ENCODE results near the gene HHAT. TPM values are rescaled to one million over a fixed set of nuclear protein-coding genes. Genes with fewer than 3 reads are reported as not detected.

The HHAT gene
- polyA plus RNA-seq, 2 of the 4 experiments (the other 2 are of a cell fraction), result 3.8 to 4.5 TPM

GRCh38 chr1:210605099-210605498 lies 276.4 kb downstream of the HHAT start (continued):
- TF ChIP-seq ZNF302 (CRISPR knock-in tag; IDR thresholded peaks at IDR 0.05), result no peak
- TF ChIP-seq HEYL (CRISPR knock-in tag; IDR thresholded peaks at IDR 0.05), result no peak

DNA sequence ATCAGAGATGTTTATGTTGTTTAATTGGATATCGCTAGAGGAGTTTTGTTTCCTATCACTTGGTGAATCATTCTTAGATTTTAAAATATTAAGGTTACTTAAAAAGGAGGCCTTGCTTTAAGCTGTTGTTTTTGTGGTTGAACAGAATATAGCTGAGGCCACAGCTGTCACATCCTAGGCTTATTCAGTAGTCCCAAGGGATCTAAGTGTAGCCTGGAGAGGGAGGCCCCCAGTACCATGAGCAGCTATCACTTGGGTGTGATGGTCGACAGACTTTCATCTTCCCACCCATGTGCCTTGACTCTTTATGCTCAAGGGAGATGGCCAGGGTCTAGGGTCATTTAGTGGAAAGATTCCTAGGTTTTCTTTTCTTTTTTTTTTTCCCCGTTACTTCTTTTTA lies 278.7 kb downstream of the HHAT start:
- Histone ChIP-seq H3K27ac (no peak overlapping the region), H3K4me2 (no peak overlapping the region), H3K4me3 (no peak overlapping the region), H3K9me3 (0 out of 3 replicates have a peak, but pooled peaks cover 9% of the 10 kb centered on the region), H3K4me1 (no peaks in the 10 kb centered on the region)
- no peak for ATAC-seq
- POLR2A ChIA-PET, result no interaction called here
- no peak for DNase-seq (ENCODE audit: low read depth in 1 of 2, low spot score in 1 of 2)
- 77% methylated on average over 3 of the region's 3 CpGs for WGBS (ENCODE audit: missing lambda C conversion rate)
- TF ChIP-seq ESRRA (IDR thresholded peaks at IDR 0.05; ENCODE audit: borderline replicate concordance, low read length), result no peak
- TF ChIP-seq, protein P1, sequence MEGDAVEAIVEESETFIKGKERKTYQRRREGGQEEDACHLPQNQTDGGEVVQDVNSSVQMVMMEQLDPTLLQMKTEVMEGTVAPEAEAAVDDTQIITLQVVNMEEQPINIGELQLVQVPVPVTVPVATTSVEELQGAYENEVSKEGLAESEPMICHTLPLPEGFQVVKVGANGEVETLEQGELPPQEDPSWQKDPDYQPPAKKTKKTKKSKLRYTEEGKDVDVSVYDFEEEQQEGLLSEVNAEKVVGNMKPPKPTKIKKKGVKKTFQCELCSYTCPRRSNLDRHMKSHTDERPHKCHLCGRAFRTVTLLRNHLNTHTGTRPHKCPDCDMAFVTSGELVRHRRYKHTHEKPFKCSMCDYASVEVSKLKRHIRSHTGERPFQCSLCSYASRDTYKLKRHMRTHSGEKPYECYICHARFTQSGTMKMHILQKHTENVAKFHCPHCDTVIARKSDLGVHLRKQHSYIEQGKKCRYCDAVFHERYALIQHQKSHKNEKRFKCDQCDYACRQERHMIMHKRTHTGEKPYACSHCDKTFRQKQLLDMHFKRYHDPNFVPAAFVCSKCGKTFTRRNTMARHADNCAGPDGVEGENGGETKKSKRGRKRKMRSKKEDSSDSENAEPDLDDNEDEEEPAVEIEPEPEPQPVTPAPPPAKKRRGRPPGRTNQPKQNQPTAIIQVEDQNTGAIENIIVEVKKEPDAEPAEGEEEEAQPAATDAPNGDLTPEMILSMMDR (IDR thresholded peaks at IDR 0.05), result no peak
- TF ChIP-seq TP53 (CRISPR knock-in tag; IDR thresholded peaks at IDR 0.05), result no peak
- TF ChIP-seq HDAC2 (IDR thresholded peaks at IDR 0.05), result no peak
- TF ChIP-seq EP300 (IDR thresholded peaks at IDR 0.05), result no peak
- no peak for TF ChIP-seq ATOH8 (CRISPR knock-in tag; IDR thresholded peaks at IDR 0.05; ENCODE audit: low read depth)
- no peak for TF ChIP-seq CBX8 (IDR thresholded peaks at IDR 0.05)
- no peak for TF ChIP-seq CHD4 (IDR thresholded peaks at IDR 0.05; ENCODE audit: borderline replicate concordance)
- TF ChIP-seq POLR2AphosphoS2 (conservative IDR thresholded peaks at IDR 0.05; ENCODE audit: low read length), result no peak
- no peak for TF ChIP-seq NR3C1 (IDR thresholded peaks at IDR 0.05)
- no peak for TF ChIP-seq SMC3 (IDR thresholded peaks at IDR 0.05)
- TF ChIP-seq CEBPB (IDR thresholded peaks at IDR 0.05), result no peak
- TF ChIP-seq JUNB (IDR thresholded peaks at IDR 0.05), result no peak
- TF ChIP-seq NPAS2 (CRISPR knock-in tag; IDR thresholded peaks at IDR 0.05; ENCODE audit: borderline replicate concordance), result no peak
- no peak for TF ChIP-seq HOXB13 (CRISPR knock-in tag; IDR thresholded peaks at IDR 0.05; ENCODE audit: low read depth)
- no peak for TF ChIP-seq MAZ (IDR thresholded peaks at IDR 0.05; ENCODE audit: borderline replicate concordance, low read depth, low read length)
- TF ChIP-seq CHD2 (IDR thresholded peaks at IDR 0.05; ENCODE audit: low read length, partially characterized antibody), result no peak
- CTCF ChIA-PET, result no interaction called here
- FAIRE-seq, result no peak

- no peak for DNase-seq (ENCODE audit: low read depth in 1 of 2, low spot score in 1 of 2)
- ATAC-seq, result no peak
- 60% methylated on average over 5 of the region's 5 CpGs for WGBS (ENCODE audit: missing lambda C conversion rate)
- FAIRE-seq, result no peak
- Histone ChIP-seq H3K9me3 (0 out of 3 replicates have a peak, but pooled peaks cover 9% of the 10 kb centered on the region), H3K4me2 (no peak overlapping the region), H3K4me3 (no peak overlapping the region), H3K27ac (no peak overlapping the region), H3K4me1 (no peaks in the 10 kb centered on the region)
- ChIA-PET CTCF (interaction anchor here (1.0 kb wide), 1 partner anchor 12 kb away, joined by 4 read pairs; no protein-coding TSS in a partner anchor), POLR2A (no interaction called here)
- TF ChIP-seq, protein P2, sequence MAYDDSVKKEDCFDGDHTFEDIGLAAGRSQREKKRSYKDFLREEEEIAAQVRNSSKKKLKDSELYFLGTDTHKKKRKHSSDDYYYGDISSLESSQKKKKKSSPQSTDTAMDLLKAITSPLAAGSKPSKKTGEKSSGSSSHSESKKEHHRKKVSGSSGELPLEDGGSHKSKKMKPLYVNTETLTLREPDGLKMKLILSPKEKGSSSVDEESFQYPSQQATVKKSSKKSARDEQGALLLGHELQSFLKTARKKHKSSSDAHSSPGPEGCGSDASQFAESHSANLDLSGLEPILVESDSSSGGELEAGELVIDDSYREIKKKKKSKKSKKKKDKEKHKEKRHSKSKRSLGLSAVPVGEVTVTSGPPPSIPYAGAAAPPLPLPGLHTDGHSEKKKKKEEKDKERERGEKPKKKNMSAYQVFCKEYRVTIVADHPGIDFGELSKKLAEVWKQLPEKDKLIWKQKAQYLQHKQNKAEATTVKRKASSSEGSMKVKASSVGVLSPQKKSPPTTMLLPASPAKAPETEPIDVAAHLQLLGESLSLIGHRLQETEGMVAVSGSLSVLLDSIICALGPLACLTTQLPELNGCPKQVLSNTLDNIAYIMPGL (CRISPR knock-in tag; IDR thresholded peaks at IDR 0.05; ENCODE audit: borderline replicate concordance), result no peak
- TF ChIP-seq RCOR1 (IDR thresholded peaks at IDR 0.05; ENCODE audit: low read depth, low read length) (no peak), CHD2 (IDR thresholded peaks at IDR 0.05; ENCODE audit: low read length, partially characterized antibody) (no peak), GATA3 (IDR thresholded peaks at IDR 0.05; ENCODE audit: borderline replicate concordance) (no peak), CEBPB (IDR thresholded peaks at IDR 0.05) (no peak), ZNF302 (CRISPR knock-in tag; IDR thresholded peaks at IDR 0.05) (no peak), HOXB13 (CRISPR knock-in tag; IDR thresholded peaks at IDR 0.05; ENCODE audit: low read depth) (no peak), NPAS2 (CRISPR knock-in tag; IDR thresholded peaks at IDR 0.05; ENCODE audit: borderline replicate concordance) (no peak)
- TF ChIP-seq, protein P3, sequence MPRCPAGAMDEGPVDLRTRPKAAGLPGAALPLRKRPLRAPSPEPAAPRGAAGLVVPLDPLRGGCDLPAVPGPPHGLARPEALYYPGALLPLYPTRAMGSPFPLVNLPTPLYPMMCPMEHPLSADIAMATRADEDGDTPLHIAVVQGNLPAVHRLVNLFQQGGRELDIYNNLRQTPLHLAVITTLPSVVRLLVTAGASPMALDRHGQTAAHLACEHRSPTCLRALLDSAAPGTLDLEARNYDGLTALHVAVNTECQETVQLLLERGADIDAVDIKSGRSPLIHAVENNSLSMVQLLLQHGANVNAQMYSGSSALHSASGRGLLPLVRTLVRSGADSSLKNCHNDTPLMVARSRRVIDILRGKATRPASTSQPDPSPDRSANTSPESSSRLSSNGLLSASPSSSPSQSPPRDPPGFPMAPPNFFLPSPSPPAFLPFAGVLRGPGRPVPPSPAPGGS (IDR thresholded peaks at IDR 0.05), result no peak
Observed at GRCh38 chr1:210608767-210609166, 280.1 kb downstream of the HHAT start.
